Fibroblast of gingiva (primary cell): ENCODE results near the gene GSG1.
A peak's percentile ranks its signal among the peaks of the same experiment; 100 is the strongest.

Source experiments
- DNase-seq: peaks from one replicate; pipeline ENCODE4 v3.0.0-alpha.2; 2011; ENCODE audit warnings: low read depth

The GSG1 gene

DNA sequence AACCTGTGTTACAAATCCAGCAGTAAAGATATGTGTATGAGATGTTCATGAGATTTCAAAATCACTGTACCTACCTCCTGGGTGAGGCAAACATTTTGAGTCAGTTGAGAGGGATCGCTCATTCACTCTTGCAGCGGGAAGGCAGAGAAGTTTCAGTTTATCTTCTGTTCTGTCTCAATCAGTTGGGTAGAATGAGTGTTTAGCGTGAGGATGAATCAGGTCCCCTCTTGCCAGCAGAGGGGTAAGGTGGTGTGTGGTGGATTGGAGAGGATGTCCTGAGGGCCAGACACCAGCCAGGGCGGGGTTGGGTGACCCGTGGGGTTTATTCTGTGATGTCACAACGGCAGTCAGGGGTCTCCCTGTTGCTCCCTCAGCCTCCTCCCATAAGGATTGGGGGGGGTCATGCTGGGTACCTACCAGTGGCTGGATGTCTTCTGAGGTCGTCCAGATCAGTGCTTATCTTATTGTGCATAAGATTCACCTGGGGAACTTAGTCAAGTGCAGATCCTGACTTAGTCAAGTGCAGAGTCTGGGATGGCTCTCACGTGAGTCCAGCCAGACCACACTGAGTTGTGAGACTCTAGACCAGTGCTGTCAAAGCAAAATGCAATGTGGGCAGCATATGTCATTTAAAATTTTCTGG lies at the start of gene GSG1:
GSG1 (minus strand) TSS at position 277 of the 643 bp plus-strand sequence; CDS start at position 122, 155 bp downstream.
- DNase-seq = peak; percentile 35

DNA sequence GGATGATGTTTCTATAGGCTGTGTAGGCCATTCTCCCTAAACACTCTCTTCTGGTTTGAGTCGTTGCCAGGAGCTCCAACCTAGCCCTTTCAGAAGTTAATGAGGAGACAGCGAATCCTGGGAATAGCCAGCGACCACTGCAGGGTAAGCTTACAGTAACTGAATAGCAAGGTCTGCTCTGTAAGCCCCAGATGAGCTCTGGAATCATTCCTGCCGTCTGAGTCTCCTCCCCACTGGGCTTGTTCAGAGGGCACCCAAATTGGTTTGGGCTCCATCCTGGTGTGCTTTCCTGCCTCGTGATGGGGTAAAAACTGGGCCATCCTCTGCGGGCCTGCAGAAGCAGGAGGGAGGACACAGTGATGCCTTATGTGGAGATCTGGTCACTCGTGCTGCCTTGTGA lies 49.7 kb upstream of the GSG1 start:
- no peak for DNase-seq

DNA sequence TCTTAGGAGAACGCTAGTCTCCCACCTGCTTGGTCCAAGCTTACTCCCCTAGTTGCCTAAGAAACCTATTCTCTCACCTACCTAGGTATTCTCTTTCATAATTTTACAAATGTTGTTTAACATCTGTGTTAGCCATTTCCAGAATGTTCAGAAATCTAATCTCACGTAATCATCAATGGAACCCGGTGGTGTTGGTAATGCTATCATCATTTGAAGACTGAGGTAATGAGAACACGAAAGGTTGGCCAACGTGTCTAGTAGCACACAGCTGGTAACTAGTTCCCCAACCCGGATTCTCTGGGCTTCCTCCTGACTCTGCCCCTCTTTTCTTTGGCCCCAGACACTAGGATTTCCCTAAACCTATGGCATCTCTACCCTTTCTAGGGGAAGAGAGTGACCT lies 49.3 kb upstream of the GSG1 start:
- DNase-seq = no peak

DNA sequence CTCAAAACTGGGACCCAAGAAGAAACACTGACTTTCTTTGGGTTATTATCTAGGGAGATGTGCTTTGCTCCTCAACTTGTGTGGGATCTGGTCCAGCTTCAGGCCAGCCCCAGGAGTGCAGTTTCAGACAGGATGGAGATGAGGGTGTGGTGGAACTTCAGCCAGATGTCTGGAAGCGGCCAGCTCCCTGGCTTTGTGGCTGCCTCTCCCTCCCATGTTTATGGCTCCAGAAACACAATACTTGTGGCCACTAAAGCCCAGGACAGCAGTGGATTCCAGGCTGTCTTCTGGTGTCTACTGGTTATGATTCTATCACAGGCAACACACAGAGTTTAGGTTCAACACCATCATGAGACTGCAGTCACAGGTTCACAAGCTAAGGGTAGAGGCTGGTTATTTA lies 48.8 kb upstream of the GSG1 start:
- DNase-seq = peak; percentile 44

DNA sequence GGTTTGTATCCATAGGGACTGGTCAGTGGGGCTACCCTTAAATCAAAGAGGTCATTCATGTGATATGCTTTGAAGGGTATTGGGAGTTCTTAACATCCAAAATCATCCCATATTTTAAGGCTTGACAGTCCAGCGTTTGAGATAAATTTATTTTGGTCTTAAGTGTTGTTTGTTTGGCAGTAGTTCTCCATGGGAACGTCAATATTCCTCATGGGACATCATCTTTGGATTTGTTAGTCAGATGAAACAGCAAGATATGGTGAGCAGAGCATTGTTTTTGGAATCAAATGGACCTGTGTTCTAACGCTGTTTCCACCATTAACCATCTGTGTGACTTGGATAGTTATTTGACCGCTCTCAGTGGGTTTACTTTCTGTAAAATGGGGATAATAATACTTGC lies 45.9 kb upstream of the GSG1 start:
- DNase-seq = no peak

DNA sequence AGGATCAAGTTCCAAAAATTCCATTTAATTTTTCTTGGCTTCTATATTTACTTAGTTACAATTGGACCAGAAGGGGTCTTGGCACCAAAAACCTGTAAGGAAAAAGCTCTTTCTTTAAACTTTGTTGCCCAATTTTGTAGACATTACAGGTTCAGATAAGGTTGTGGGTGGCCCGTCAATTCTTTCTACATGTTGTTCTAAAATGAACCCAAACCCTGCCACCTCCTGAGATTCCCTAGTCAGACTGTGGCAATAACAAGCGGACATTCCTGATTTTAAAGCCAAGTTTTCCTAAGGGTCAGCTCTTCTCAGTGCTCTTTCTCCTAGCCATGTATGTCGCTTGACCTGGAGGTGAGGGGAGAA lies 45.0 kb upstream of the GSG1 start:
- peak; percentile 68 for DNase-seq

DNA sequence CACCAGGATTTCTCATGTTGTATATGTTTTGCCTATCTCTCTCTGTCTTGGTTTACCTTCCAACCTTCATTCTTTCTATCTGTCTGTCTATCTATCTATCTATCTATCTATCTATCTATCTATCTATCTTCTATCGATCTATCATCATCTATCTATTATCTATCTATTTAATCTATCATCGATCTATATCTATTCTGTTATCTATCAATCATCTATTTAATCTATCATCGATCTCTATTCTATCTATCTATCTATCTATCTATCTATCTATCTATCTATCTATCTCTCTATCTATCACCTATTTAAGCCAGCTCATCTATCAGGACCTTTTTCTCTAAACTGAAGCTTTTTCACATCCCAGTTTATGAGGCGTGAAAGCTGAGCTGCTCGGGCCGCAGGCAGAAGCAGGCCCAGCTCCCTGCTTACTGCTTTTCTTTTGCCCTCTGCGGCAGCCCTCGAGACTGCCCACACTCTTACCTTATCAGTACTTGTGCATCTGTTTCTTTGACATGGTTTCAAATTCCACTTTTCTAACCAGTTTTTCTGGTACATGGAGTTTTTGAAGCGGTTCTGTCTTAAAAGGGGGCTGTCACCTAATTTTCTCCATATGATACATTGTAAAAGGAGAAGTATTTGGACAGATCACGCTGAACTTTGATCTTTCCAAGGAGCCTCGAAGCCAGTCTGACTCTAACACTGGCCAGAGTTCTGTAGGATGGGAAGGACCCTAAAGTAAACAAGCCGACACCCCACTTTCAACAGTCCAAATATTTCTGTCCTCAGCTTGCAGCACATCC lies 44.4 kb upstream of the GSG1 start:
- DNase-seq = no peak

DNA sequence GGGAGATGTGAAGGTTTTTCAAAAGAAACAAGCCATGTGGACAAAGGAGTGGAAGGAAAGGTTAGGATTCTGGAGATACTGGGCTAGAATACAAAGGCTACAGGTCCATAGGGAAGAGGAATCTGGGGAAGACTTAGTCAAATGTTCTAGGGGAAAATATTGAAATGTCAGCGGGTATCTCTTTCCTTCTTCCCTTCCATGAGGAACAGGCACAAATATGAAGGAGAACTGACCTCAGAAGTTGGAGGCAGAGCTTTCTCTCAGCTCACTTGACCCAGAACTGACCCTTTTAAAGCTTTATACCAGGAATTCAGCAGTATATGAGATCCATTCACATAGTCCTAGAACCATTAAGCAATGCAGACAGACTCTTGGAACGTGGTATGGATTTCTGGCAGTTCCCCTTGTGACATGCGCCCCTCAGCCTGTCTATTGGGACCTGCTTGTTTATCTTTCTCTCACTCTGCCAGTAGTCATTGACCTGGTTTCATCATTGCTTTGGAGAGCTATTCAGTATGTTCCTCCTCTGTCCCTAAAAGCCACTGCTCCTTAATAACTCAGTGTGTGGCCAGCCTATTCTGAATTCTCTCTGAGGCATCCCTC lies 43.0 kb upstream of the GSG1 start:
- peak; percentile 92 for DNase-seq

DNA sequence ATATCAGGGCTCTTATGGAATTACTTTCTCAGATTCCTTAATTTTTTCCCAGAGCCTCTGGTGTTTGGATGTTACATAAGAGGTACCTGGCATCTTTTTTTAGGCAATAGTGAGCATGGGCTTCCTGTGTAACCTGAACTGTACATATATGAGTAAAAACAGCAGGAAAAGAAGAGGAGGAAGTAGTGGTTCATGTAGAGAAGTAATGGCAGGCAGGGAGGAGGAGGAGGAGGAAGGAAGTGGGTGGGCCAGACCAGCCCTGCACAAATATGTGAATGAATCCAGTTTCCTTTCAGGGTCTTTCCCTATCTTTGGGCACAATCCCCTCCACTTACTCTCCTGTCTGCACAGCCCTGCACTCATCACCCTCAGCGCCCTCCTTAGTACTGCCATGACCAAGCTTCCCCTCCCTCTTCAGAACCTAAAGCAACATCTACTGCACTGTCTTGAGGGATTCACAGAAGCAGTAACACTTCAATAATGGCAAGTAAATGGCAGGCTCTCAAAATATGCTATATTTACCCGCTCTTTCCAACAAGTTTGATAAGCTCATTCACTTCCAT lies 40.9 kb upstream of the GSG1 start:
- no peak for DNase-seq

DNA sequence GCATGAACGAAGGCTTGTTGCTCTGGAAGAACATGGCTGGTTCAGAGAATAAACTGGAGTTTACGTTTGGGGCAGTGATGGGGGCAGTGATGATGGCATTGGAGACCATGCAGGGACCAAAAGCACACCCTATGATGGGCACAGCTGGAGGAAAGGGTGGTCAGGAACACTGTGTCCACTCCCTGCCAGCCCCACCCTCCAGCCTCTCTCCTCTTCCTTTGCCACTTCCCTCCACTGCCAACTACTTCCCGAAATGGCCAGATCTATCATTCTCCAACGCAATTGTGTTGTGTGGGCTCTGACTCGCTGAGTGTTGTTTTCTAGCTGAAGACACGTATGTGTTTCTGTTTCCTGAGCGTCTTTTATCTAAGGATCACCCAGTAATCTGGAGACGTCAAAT lies 39.3 kb upstream of the GSG1 start:
- DNase-seq = no peak

DNA sequence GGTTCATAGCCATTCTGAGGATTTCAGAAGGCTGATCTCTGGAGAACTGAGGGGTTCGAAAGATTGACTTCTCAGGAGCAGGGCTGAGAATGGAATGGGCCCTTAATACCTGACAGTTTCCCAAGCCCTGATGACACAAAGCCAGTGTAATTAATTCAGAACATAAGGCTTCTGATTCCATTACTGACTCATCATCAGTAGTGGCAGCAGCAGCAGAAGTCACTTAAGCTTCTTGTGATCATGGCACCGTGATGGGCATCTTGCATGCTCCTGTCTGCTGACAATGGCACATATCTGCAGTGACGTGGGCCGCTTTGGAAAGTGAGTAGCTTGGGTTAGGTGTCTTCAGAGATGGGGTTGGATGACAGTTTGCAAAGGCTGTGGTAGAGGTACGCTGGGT lies 38.2 kb upstream of the GSG1 start:
- DNase-seq = peak; percentile 24

DNA sequence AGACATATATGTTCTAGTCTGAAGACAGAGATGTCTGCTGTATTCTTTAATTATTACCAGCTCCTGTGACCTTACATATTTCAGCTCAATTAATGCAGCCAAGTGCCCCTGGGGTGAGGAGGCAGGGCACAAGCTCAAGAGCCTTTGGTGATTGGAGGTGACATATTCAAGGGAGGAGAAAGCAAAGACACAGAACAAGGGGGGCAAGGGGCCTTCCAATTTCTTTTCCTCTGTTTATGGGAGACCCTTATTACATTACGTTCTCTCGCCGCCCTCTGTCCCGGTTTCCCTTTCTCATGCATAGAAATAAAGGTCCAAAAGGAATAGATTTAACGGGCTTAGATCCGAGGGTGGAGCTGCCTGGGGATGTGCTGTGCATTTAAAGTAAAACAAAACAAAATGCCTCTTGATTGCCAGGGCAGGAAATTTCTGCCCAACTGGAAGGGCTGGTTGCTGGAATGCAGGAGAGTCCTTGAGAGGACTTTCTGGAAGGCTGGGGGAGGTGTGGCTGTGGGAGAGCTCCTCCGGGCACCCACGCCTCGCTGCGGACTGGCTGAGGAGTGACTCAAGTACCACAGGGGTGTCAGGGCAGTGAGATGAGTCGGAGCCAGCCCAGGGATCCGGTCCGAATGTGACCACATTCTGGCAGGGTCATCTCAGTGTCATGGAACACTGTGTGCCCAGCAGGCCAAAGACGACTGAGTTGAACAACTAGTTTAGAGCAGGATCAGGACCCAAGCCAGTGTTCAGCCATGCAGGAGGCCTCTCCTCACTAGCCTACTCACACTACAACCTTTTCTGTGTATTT lies 32.1 kb upstream of the GSG1 start:
- peak; percentile 99 for DNase-seq

DNA sequence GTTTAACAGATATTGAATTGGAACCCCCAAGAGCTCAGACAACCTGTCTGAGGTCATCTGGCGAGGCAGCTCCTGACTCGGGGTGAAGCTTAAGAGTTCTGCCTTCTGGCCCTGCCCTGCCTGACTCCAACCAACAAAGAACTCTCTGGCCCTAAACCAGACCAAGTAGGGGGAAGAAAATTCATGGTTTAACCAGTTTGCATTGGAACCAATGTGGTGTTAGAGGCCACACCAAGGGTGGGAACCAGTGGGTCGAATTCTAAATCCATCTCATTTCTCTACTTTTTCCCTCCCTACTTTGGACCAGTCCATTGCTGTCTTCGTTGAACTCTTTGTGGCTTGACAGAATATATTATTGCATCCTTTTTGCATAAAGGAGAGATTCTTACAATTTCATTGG lies 30.4 kb upstream of the GSG1 start:
- no peak for DNase-seq

DNA sequence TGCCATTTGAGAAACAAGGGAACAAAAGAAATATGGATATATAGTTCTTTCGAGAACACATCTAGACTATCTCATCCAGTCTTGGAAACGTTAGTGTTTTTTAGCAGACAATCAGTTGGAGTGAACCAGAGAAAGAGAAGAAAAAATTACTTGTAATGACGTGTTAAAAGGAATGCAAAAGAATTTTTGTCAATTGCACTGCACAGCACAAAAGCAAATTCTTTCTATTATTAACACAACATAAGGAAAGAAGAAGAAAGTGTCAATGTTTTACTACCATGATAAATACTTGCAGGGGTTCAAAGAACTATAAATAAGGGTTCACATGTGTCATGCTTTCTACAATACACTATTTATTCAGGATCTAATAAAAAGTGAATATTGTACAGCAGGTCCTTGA lies 27.5 kb upstream of the GSG1 start:
- DNase-seq = no peak

DNA sequence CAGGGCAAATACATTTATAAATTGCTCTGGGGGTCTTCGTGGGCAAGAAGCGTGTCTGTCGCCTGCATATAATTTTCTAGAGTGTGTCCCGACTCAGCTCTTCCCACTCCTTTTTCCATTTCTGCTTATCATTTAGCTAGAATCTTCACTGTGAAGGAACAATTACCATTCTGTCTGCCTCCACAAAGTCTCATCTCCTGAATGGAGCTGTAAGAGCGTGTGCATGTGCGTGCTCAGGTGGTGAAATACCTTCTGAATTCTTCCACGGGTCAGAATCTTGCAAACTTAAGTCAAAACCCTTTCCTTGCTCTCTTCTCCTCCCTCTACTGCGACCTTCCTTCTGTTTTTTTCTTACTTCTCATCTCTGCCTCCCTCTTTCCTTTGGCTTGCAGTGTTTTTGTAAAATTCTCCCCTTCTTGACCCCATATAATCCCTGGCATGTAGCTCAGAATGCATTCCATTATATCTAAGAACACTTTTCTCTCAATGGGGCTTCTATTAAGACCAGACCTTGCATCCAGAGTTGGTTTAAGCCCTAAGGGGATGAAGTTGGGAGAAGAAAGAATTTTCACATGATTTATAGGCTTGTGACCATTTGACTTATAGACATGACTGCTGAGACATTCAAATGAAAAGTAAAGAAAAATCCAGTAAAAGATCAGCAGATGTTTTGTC lies 25.0 kb upstream of the GSG1 start:
- DNase-seq = no peak

DNA sequence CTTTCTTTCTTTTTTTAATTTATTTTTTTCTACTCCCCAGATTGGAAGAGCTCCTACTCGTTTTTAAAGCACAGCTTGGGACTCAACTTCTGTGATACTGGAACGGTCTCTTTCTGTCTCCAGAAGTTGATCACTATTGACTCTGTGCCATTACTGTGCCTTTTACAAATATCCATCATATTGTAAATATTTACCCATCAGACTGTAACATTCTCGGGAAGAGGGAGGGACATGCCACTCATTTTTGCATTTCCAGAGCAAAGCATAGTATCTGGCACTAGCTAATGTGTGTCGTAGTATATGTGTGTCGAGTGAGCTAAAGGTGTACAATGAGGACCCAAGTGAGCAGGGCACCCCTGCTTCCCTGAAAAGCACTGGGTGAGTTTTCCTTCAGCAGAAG lies 24.0 kb upstream of the GSG1 start:
- DNase-seq = no peak

DNA sequence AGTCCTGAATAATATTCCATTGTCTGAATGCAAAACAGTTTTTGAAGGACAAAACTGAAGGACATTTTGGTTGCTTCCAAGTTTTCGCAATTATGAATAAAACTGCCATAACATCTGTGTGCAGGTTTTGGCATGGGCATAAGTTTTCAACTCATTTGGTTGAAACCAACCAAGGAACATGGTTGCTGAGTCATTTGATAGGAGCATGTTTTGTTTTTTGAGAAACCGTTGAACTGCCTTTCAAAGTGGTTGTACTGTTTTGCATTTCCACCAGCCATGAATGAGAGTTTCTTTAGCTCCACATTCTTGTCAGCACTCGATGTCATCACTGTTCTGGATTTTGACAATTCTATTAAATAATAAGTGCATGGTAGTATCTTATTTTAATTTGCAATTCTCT lies 23.0 kb upstream of the GSG1 start:
- peak; percentile 20 for DNase-seq

DNA sequence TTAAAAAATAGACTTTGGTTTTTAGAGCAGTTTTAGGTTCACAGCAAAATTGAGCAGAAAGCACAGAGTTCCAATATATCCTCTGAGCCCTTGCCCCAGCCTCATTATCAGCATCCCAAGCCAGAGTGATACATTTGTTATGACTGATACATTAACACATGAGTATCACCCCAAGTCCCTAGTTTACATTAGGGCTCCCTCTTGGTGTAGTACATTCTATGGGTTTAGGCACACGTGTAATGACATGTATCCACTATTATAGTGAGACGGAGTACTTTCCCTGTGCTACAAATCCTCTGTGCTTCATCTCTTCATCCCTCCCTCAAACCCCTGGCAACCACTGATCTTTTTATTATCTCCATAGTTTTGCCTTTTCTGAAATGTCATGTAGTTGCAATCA lies 22.5 kb upstream of the GSG1 start:
- DNase-seq = no peak

DNA sequence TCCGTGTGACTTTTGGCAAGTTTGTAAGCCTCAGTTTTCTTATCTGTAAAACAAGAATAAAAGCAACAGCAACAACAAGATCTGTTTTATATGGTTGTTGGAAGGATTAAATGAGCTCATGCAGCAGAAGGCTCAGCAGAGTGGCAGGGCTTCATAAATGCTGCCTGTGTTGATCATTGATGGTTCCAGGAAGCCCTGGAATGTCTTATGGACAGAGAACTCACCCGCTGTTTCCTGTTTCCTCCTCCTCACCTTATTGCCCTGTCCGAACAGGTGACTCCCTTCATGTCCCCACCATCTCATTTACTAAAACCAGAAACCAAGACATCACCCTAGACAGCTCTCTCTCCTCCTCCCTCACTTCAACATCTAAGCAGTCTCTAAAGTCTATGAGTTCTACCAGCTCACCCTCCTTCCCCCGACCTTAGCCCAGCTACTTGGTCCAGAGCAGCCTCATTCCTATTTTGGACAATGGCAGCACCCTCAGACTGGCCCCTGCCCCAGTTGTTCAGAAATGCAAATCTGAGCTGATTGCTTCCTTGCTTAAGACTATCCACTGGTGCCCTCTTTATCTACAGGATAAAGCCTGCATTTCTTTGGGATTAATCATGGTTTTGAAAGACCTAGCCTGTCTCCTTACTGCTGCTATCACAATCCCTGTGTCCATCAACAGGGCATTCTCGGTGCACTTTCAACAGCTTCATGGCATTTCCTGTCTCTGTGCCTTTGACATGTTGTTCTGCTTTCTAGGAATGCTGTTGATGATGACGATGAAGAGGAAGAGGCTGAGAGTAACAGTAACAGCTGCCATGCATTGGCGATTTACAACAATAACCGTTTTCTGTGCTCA lies 21.4 kb upstream of the GSG1 start:
- DNase-seq = peak; percentile 34

DNA sequence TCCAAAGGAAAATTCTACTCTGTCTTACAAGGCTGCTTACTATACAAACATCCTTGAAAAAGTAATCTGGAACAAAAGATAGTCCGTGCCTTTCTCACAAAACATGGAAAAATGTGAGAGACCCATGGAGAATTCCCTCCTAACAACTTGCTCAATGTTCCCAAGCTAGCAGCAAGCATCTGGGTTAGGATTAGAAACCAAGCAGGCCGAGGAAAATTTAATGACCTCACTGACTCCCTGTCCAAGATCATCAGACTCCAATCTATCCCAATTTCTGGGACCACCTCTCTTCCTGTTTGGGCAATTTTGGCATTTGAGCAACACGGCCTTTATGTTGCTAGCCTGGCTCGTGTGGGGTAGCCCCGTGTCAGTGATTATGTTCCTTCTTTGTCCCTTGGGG lies 18.1 kb upstream of the GSG1 start:
- no peak for DNase-seq

DNA sequence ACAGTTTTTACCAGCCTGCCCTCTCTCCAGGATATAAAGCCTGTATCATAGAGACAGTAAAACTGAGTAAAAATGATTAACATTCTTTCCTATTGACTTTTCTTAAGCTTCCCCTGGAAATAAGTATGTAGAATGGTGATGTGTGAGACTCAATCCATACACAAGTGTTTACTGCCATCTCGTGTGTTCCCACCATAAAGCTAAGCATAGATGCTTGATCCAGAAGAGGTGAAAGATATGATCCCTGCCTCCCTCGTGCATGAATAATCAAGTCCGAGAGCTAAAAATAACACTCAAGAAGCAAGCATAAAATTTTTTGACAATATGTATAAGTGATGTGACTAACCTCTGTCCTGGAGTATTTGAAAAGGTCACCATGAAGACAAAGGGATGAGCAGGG lies 16.9 kb upstream of the GSG1 start:
- no peak for DNase-seq
